ENCODE data around the gene PEPD.

The PEPD gene

DNA sequence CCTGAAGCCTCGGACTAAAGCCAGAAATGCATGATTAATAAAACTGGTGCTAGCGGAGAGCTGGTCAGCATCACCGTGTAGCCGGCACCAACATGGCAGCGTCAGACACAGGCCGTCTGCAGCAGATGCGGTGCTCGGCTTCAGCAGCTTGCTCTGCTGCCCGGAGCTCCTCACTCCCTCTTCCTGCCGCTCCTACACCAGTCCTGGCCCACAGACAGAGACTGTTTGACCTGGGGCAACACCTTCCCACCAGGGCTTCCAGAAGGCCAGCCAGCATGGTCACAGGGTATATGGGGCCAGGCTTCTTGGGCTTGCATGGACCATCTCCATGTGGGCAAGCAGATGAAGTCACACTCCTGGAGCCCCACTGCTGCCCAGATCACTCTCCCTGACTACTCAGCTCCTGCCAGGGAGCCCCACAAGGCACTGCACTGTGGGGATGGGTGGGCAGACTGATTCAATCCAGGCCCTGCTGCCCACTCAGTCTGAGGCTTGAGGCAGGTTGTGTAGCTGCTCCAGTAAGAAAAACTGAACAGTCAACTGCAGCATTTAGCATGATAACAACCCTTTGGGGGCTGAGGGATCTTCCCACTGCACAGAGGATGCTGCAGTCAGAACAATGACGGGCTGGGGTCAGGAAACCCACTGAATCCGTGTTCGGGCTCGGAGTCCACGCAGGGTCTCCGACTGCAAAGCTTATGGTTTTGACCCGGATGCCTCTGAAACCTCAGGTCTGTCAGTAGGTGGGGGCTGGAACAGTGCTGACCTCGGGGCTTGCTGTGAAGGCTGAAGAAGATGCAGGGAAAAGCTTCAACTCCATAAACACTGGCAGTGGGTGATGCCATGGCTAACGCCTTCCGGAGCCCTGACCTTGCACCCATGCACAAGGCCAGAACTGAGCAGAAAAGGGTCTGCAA, 102.5 kb downstream of the PEPD start:
- no peak for DNase-seq

DNA sequence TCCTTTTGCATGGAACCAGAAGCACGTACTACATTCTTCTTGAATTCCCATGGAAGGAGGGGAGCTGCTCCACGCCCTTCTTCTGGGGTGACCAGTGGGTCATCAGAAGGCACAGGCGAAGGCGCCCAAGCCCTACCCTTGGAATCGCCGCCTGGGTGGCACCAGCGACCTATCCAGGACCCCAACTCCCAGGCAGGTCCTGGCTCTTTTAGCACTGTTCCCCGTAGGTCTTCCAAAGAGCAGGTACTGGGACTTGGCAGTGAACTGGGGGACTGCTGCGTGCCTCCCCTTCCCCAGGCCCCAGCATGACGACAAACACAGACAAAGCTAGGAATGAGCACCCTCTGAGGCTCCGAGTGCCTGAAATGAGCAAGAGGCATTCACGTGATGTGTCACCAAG, 103.1 kb downstream of the PEPD start:
- DNase-seq, result no peak

DNA sequence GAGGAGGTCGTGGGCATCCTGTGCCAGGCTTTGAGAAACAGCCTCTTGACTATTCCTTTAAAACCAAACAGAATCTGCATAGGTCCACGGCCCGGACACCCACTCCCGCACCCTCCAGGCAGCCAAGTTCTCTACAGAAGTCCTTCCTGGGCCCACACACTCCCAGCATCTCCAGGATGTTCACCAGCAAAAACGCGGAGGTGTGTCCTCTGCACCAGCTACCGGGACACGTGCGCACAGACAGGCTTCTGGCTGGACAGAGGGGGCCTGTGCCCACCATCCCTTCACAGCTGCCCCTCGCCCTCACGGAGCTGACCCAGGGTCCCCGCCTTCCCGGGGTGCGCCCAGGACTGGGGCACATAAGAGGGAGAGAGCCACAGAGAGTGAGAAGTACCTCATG, 103.8 kb downstream of the PEPD start:
- DNase-seq, result no peak

DNA sequence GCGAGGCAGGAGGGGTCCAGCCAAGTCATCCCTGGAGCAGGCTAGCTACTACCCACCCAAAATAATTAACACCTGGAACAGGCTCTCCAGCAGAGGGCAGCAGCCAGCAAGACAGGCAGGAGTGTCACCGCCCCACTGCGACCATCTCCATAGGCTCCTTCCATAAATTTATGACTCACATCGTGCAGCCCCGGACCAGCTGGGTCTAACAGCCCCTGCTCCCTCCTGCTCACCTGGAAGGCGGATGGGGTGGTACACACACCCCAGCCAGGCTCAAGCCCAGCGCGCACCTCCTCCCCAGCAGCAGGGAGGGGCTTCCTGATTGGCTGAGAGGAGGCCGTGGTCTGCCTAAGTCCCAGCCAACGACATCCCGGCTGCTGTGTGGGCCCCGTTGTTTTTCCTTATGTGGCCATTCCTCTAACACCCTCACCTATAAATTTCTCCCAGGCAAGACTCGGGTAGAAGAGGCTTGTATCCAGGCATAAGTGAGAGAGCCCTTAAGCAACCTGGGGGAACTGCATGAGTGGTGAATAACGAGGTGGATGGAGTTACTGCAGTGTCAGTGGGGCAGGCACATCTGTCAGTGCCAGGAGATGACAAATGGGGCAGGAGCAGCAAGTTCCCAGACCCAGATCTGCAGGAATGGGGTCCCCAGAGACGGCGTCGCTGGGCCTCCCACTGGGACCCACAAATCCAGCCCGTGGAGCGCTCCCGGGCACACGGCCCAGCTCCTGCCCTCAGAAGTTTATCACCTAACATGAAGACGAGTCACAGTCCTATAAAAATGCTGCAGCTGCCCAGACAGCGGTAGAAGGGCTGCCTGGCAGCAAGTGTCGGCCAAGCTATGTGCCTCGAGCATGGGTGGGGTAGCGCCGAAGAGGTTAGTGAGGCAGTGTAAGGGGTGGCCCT, 105.0 kb downstream of the PEPD start:
- peak; percentile 46 for DNase-seq

DNA sequence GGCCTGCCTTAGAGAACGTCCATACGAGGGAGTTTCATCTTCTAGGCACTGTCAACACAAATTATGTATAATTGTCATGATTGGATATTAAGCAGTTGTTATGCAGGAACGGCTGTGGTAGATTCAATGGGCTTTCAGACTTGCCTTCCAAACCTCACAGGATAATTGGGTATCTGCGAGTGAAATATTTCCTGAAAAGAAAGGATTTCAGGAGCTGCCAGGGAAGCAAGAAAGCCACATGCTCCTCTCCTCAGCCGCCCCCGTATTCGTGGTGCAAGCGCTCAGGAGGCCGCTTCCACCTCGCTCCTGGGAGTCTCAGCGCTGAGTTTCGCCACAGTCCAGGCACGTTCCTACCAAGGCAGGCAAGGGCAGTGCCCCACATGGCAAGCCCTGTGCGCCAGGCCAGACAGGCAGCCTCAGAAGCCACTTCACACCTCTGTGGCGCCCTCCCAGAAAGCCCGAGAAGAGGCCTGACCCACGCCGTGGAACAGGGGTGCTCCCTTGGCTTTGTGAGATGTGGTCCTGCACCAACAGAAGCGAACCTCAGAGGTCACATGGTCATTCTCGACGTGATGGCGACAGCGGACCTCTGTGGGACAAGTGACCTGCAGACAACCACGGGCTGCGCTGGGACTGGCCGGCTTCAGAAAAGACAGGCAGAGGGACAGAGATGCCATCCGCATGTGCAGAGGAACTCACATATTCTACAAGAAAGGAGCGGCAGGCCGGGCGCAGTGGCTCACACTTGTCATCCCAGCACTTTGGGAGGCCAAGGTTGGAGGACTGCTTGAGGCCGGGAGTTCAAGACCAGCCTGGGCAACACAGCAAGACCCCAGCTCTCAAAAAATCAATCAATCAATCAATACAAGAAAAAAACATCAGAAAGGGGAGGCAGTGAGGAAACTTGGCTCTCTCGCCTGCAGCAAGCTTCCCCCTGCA, 106.7 kb downstream of the PEPD start:
- no peak for DNase-seq

DNA sequence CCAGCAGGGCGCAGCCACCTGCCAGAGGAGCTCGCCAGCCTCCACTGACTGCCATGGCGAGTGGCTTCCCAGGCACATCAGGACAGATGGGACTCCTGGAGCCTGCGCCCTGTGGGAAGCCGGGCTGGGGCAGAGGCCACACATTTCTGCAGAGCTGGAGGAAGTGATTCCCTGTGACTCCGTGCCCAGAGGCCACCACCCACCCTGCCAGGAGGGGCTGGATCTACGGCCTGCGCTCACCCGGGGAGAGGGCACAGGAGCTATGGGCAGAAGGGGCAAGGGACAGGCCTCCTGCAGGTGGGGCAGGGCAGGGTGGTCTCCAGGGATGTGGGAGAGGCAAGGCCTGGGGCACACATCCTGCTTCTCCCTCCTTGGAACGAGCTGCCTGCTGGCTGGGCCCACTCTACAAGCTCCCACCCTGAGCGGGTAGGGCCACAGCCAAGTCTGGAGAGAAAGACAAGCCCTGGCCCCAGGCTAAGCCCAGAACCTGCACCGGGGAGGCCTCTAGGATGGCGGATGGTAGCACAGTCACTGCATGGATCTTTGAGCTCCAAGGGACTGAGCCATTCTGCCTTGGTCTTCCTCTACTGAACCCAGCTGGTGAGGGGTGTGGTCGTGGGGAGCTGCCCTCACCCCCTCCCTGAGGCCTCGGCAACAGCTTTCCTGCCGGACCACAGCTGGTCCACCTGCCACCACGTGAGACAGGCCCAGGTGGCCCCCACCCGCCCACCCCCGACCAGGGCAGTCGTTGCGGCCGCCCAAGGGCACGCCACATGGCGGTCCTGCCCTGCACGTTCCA, 107.5 kb downstream of the PEPD start:
- DNase-seq, result no peak

DNA sequence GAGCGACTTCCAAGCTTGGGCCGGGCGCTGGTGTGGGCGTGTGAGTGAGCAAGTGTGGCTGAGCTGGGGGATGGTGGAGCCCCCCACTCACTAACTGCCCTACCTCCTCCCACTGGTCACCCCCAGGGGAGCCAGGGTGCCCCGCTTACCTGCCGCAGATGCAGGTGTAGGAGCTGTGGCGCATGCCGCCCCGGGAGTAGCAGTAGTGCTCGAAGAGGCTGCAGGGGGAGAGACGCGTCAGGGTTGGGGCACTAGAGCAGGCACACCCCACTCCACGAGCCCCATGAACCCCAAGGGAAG, 108.2 kb downstream of the PEPD start:
- no peak for DNase-seq

DNA sequence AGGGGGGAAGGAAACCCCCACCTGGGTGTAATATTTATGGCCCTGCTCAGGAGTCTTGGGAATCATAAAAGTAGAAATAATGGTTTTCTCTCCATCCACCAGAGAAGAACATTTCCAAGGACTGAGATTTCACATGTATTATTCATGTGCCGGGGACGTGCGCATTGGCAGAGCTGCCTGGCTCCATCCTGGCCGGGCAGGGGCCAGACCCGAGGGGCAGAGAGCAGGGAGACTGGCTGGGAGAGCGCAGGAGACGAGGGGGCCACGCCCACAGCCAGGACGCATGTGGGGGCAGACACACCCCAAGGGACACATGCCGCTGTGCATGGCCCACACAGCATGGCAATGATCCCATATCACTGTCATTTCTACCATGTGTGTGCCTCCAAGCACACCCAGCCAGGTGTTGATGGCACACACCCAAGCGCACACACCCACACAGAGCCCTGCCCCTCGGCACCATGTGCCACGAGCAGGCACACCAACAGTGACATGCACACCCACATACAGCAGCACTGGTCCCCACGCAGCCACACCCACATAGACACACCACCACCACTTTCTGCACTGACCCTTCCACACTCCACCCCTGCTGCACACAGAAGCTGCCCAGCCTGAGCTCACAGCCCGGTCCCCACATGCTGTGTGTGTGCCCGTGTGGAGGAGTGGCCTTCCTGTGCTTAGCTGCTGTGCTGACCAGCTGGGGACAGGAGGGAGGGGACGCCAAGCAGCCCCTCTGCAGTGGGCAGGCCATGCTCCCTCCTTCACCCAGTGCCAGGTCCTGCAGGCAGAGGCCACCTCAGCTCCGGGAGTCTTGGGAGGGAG, 108.8 kb downstream of the PEPD start:
- DNase-seq, result no peak

DNA sequence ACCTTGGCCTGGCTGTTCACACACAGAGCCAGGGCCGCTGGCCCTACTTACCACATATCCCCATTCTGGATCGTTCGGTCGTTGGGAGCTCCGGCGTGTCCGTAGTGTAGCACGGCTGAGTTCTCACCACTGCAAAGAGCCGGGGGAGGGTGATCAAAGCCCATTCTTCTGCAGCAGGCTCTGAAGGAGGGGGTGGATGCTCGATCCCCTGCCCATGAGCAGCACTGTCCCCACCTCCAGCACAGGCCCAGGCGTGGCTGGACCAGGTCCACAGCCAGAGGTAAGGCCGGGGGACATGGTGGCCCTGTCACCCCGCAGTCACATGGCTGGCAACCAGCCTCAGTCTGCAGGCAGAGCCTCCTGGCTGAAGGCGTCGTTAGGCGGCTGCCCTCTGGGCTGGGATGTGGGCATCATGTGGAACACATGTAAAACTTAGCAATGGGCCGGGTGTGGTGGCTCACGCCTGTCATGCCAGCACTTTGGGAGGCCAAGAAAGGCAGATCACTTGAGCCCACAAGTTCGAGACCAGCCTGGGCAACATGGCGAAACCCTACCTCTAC, 109.9 kb downstream of the PEPD start:
- DNase-seq, result no peak

DNA sequence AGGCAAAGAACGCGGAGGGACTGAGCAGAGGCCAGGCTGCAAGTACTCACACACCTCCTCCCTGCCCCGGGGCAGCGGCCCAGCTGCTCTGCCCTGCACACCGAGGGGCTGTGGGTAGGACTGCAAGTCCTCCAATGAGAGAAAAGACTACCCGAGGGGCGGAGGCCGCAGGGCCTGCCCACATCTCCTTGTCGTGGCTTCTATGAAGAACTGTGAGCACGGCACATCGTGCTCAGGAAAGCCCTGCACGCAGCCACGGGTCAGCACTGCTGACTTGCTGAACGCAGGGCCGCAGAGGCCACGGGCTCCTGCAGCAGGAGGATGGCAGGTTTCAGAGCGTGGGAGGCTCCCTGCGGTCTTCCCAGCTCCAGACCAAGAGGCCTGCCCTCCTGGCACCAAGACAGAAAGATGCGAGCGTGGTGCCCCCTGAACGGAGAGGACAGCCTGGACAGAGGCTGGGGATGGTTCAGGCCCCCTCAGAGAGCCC, 110.6 kb downstream of the PEPD start:
- DNase-seq, result no peak

DNA sequence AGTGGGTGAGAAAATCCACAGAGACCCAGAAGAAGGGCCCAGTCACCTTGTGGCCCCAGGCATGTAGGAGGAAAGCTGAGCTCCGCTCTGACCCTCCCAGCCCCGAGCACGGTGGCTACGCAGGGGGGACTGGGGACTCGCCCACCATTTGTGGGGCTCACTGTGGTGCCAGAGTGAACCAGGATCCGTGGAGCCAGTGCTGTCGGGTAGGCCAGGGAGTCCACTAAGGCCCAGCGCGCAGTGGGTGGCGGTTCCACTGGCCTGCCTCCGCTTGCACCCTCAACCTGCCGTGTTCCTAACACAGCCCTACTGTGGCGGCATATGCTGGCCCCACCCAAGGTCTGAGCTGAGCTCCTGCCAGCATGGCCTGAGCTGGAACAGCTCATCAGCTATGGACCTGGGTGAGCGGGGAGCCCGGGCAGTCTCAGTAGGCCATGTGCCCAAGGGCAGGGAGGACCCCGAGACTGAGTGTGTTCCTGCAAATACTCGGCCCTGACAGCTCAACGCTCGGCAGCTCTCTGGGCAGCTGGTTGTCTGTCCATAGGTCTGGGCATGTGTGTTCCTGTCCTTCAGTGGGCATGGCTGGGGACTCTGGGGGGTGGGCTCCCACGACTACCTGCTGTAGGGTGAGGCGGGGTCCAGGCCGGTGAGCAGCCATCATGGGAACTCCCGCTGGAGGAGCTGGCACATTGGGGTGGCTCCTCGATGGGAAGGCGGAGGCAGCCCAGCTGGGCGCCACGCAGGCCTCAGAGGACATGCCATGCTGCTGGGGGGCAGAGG, 111.5 kb downstream of the PEPD start:
- no peak for DNase-seq

DNA sequence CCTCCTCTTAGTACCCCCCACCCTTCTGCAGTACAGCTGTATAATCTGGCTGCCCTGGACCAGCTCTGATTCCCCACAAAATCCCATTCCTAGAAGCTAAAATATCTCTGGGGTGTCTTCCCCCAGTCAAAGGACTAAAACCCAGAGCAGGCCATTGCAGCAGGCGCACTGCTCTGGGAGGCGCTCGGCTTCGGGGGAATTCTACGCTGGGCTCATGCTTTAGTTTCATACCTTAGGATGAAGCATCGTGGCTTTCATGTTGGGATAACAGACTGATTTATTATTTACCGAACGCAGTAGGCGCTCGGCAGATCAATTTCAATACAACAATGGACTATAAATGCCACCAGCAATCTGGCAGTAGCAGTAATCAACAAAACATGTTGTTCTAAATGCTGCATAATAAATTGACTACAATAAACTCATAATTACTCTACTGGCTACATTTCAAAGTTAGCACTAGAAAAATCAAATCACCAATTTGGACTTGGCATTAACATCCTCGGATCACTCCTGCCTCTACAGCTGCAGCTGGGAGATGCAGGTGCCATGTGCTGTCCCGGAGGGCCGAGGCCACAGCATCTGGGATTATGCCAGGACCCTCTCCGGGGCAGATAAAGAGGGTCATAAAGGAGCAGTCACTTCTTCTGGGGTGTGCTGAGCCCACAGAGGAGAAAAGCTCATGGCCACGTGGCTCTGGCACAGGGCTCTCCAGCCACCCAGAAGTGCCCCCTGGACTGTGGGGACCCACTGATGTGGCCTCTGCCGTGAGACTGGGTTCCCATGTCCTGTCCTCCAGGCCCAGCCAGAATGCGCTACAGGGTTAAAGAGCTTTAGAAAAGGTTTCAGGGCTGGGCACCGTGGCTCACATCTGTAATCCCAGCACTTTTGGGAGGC, 112.8 kb downstream of the PEPD start:
- DNase-seq, result no peak

DNA sequence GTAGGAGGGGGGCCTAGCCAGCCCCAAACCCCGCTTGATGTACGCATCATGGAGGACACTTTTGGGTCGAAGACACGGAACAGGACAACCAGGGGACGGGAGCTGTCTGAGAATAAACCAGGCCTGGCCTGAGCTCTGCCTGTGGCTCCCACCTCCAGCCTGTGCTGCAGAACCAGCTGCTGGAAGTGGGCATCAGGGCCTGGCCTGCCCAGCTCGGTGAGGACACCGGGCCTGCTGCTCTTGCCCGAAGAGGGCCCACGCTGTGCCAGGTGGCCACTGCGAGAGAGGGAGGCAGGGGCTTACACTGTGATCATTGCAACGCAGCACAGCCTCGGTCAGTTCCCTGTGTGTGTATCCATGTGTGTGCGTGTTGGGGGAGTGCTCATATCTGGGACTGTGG, 113.5 kb downstream of the PEPD start:
- no peak for DNase-seq

DNA sequence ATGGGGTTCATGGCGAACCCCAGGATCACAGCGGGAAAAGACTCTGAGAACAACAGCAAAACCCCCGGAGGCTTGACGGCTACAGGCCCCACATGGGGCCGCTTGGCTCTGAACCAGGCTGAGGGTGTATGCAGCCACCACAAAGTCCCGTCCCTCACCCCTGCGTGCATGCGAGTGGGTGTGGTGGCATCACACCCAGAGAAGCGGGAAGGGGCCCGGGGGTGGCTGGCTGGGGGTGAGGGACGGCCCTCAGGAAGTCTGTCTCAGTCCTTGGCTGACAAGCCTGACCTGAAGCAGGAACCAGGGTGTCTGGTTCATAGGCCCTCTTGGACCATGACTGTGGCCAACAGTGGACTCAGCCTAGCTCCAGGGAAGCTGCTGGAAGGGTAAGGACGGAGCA, 113.9 kb downstream of the PEPD start:
- DNase-seq, result no peak

DNA sequence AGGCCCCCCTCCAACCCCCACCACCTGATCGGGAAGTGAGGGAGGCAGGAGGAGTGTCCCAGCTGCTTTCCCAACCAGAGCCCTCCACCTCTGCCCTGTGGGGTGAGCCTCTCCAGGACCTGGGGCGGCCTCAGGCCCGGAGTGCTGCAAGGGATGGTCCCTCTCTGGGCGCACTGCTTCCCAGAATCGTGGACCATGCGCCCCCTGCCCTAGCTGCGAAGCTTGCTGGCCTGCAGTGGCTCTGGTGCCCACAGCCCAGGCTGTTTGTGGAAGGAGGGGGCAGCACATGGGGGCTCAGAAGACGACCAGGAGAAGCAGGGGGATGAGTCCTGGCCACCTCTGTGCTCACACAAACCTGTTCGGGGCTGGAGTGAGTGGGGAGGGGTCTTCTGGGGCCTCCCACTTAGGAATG, 114.4 kb downstream of the PEPD start:
- DNase-seq, result no peak

DNA sequence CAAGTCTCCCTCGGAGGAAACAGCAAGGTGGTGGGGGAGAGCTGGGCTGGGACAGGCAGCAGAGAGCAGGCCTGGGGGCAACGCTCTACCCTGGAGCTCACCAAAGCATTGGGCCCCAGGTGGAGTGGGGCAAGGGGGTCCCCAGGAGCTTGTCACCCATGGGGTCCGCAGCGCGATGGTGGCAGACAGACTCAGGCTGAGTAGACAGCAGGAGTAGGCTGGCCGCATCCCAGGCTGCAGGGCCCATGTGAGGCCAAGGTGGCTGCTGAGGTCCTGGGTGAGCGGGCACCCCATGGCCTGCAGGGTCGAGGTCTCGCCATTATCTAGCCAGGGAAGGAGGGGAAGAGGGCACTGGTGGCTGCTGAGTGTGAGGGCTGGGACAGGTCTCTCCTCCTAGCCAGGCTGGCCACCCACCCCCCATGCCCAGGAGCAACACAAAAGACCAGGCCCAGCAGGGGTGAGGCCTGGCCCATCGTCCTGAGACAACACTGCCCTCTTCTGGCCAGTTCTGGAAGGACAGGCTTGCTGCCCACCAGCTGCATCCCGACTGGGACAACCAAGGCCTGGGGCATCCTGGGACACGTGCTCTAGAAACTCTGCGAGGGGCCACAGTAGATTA, 115.0 kb downstream of the PEPD start:
- DNase-seq, result peak; percentile 64

DNA sequence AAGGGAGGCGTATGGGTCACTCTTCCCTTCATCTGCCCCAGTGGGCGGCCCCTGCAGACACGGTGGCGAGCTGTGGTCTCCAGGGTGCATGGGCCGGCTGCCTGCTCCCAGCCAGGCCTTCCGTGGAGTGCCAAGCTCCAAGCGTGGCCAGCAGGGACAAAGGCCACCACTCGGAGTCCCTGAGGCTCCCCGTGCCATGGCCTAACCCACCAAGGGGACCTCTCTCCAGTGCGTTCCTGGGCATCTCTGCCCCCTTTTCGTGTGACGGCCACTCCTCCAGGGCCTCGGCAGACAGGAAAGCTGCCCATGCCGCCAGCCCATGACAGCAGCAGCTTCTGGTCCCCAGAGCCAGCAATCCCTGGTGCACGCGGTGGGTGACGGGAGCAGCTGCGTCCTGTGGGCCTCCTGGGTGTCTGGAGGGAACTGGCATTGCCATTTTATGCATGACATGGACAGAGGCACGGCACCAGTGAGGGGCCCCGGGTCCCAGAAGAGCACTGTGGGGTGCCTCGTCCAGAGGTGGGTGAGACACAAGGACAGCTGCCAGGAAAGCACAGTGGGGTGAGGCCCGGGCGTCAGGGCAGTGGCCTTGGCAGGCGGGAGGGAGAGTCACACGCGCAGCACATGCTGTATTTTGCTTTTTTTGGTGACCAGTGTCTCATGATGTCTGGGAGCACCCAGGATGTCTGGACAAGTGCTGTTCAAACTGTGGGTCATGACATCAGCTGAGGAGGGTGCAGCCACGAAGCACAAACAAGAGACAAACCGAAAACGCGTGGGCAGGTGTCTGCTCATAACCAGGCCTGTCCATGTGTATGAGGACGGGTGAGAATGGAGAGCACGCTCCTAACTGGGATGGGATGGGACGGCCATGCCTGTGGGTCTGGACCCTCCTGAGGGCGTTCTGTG, 115.8 kb downstream of the PEPD start:
- no peak for DNase-seq
